HL-60/S4 treated with phorbol 12-myristate 13-acetate at 8.2 ng/mL for 4 days and 3 days (cell line): ENCODE results near the gene ANKLE2.

Experiments
- in situ Hi-C: fragments of 300-500 bp; cut with MboI; formaldehyde crosslinking; loops from 2 replicates; pipeline ENCODE4 v1.15.0; 2022; ENCODE audit warnings: low sequenced_read_pairs

Gene ANKLE2

DNA sequence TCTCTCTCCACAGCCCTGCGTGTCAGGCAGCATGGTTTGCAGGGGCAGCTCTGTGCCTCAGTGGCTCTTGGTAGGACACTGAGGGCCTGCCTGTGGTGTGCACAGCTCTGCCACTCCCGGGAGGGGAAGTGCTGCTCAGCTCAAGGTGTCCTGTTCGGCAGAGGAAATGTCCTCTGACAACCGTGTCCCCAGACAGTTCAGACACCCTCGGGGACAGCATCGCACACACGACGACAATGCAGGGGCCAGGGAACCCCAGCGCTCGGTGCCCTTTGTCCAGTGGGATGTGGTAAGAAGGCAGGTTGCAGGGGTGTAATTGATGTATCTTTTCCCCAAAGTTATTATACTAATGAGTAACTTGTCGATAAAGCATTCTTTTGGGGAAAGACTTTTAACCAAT, 14.2 kb downstream of the ANKLE2 start:
- in situ Hi-C loops: no loop called here

DNA sequence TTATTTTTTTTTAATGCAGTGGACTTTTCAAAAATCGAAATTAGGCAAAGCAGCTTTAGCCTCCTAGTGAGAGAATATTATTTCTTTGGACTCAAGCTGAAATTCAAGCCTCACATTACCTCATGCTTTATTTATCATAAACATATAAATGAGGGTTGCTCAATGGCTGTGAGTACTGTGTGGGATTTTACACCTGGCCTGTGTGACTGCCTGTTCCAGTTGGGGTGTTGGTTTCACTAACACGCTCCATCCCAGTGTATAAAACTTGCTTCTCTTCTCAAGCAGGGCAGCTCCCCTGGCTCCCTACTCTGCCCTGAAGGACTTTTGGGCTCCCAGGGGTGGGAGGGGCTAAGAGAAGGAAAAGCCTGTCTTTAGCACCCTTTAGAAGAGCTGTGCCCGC, 15.0 kb downstream of the ANKLE2 start:
- in situ Hi-C loops: no loop called here

DNA sequence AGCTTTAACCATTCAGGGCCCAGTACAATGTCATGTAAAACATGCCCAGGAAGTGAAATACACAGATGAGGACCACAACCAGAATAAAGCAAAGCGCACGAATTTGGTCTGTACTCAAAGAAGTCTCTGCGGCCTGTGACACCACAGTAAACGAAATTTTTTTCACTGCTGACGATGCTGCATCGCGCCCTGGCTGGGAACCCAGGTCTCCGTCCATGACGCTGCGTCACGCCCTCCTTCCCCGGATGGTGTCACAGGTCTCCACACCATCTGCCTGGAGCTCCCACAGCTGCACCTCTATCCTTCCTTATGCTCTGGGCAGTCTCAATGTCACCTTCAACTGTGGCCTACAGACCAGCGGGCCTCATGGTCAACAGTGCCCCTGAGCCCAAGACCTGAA, 17.8 kb downstream of the ANKLE2 start:
- in situ Hi-C loops: no loop called here

- in situ Hi-C loops: no loop called here
Observed at GRCh38 chr12:132741620-132742019, 20.0 kb downstream of the ANKLE2 start.

GRCh38 chr12:132740652-132741051, 21.0 kb downstream of the ANKLE2 start:
- in situ Hi-C loops: no loop called here

- in situ Hi-C loops: no loop called here
Observed at GRCh38 chr12:132740313-132740646, 21.4 kb downstream of the ANKLE2 start.

GRCh38 chr12:132739600-132740312, 21.9 kb downstream of the ANKLE2 start:
- in situ Hi-C loops: no loop called here

DNA sequence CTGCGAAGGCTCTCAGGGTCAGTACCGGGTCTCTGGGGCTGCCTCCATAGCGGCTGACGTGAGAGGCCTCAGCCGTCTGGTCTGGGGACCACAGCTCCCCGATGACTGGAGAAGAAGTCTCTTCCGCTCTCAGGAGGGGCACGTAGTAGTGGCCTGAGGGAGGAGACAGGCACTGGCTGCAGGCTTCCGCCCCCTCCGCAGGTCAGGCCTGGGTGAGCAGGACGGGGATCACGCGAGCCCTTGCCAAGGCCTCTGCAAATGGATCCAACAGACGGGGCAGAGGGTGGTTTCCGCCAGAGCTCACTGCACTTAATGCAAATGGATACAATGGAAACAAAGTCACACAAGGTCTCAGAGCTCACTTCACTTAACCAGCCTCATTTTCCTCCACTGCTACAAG, 24.7 kb downstream of the ANKLE2 start:
- in situ Hi-C loops: no loop called here

DNA sequence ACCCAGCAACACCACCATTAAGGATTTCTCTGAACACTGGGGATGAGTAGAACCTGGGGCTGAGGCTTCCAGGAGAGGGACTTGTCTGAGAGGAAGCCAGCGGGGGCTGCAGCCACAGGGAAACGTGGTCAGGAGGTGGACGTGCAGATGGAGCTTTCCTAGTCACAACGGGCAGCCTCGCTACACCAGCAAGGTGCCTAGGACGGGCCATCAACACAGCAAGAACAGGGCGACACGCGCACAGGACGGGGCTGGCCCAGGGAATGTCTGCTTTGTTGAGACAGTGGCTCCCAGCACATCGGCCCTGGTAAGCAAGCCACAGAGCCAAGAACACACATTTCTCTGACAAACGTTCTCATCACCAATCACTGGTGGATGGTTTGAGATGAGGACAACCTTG, 25.3 kb downstream of the ANKLE2 start:
- in situ Hi-C loops: no loop called here

GRCh38 chr12:132735496-132735895, 26.1 kb downstream of the ANKLE2 start:
- in situ Hi-C loops: no loop called here

DNA sequence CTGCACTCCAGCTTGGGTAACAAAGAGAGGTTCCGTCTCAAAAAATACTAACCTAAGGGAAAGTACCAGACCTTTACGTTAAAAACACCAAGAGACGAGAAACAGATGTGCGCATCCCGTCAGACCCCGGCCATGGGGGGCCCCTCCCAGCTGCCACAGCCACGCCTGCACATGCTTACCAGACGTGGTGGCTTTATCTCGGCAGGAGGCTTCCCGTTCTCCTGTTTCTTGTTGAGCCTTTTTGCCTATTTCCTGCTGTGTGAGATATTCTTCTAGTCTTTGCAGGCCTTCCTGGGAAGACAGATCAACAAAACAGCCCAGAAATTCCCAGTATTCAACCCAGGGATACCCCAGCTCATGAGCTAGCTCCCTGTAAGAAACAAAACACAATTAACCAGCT, 27.4 kb downstream of the ANKLE2 start:
- in situ Hi-C loops: no loop called here

- in situ Hi-C loops: no loop called here
Observed at GRCh38 chr12:132731574-132731973, 30.1 kb downstream of the ANKLE2 start.

DNA sequence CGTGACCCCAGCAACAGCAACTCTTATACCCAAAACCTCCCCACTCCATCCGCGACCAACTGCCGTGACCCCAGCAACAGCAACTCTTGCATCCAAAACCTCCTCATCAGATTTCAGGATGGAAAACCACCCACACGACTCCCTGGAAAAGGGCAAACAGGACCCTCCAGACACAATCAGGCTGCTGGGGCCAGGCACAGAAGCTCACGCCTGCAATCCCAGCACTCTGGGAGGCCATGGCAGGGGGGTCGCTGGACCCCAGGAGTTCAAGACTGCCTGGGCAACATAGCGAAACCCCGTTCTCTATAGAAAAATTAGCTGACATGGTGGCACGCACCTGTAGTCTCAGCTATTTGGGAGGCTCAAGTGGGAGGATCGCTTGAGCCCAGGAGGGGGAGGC, 31.3 kb downstream of the ANKLE2 start:
- in situ Hi-C loops: no loop called here

GRCh38 chr12:132729541-132730320, 31.9 kb downstream of the ANKLE2 start:
- in situ Hi-C loops: no loop called here

- in situ Hi-C loops: no loop called here
Observed at GRCh38 chr12:132728502-132728901, 33.1 kb downstream of the ANKLE2 start.

DNA sequence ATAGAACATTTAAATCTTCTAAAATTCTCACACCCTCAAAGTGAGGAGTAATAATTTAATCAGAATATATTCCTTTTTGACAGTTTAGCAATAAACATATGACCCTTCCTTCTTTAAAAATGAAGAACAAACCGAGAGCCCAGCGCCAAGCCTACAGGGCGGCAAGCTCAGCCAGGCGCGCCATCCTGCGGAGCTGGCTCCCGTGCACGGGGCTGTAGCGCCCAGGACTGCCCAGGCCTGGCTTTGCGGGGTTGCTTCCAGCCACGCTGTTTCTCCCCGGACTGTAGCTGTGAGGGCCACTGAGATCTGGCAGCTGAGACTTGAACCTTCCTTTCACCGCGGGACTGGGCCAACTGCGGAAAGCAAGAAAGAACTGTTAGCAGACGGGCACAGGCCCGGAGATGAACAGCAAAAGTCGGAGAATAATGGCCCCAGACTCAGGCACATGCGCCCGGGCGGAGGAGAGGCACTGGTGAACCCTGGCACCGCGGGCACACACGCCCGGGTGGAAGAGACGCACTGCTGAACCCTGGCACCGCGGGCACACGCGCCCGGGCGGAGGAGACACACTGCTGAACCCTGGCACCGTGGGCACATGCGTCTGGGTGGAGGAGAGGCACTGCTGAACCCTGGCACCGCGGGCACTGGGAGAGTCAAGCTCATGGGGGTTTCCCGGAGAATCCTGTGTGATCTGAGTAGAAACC, 34.4 kb downstream of the ANKLE2 start:
- in situ Hi-C loops: no loop called here

DNA sequence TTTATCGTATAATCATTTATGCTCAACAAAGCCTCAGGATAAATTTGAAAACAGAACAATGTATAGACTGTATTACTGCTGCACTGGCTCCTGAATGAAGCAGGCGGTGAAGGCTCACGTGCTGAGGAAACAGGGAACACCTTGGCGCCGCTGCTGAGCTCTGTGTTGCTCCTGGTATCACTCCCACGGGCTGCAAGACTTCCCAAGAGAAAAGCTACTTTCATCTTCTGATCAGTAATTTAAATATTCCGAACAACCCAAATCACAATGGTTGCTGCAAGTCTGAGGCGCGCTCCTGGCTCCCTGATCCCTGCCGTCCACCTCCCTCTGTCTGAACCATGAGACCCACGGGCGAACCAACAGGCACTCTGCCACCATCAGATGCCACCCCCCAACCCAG, 35.2 kb downstream of the ANKLE2 start:
- in situ Hi-C loops: no loop called here

GRCh38 chr12:132724506-132725241, 37.0 kb downstream of the ANKLE2 start:
- in situ Hi-C loops: no loop called here

- in situ Hi-C loops: no loop called here
Observed at GRCh38 chr12:132723764-132724140, 37.9 kb downstream of the ANKLE2 start.

- in situ Hi-C loops: no loop called here
Observed at GRCh38 chr12:132723015-132723763, 38.4 kb downstream of the ANKLE2 start.
